ENCODE measurements around the gene TRAF3.

DNA sequence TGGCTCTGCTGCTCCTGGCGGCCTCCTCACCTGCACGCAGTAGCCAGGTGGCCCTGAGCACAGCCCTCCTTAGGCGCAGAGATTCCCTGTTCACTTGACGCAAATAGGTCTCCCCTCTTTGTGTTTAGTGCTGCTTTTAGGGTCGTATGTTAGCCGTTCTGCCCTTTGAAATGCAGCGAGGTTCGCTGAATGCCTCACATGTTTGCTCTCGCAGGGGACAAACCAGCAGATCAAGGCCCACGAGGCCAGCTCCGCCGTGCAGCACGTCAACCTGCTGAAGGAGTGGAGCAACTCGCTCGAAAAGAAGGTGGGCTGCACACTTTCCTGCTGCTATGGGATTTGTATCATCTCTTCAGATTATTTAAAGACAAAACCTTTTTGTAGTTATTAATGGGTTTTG, 113.9 kb downstream of the TRAF3 start:
- no peak for TF ChIP-seq TCF4 (CRISPR knock-in tag; IDR thresholded peaks at IDR 0.05; ENCODE audit: borderline replicate concordance)
- TF ChIP-seq ZNF70 (CRISPR knock-in tag; IDR thresholded peaks at IDR 0.05), result no peak
- no peak for TF ChIP-seq ZFP3 (CRISPR knock-in tag; IDR thresholded peaks at IDR 0.05)
- no peak for TF ChIP-seq PATZ1 (CRISPR knock-in tag; IDR thresholded peaks at IDR 0.05; ENCODE audit: borderline replicate concordance)
- TF ChIP-seq OSR1 (CRISPR knock-in tag; IDR thresholded peaks at IDR 0.05), result no peak
- TF ChIP-seq ARNTL (CRISPR knock-in tag; IDR thresholded peaks at IDR 0.05; ENCODE audit: borderline replicate concordance, low read depth), result no peak
- TF ChIP-seq RARB (CRISPR knock-in tag; IDR thresholded peaks at IDR 0.05), result no peak
- no peak for TF ChIP-seq ZNF565 (CRISPR knock-in tag; conservative IDR thresholded peaks at IDR 0.05; ENCODE audit: low read depth)
- TF ChIP-seq, protein P1, sequence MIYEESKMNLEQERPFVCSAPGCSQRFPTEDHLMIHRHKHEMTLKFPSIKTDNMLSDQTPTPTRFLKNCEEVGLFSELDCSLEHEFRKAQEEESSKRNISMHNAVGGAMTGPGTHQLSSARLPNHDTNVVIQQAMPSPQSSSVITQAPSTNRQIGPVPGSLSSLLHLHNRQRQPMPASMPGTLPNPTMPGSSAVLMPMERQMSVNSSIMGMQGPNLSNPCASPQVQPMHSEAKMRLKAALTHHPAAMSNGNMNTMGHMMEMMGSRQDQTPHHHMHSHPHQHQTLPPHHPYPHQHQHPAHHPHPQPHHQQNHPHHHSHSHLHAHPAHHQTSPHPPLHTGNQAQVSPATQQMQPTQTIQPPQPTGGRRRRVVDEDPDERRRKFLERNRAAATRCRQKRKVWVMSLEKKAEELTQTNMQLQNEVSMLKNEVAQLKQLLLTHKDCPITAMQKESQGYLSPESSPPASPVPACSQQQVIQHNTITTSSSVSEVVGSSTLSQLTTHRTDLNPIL (CRISPR knock-in tag; IDR thresholded peaks at IDR 0.05; ENCODE audit: low read depth), result no peak
- TF ChIP-seq ZNF8 (CRISPR knock-in tag; IDR thresholded peaks at IDR 0.05), result no peak
- TF ChIP-seq CSDC2 (CRISPR knock-in tag; IDR thresholded peaks at IDR 0.05), result no peak
- no peak for TF ChIP-seq GLIS3 (CRISPR knock-in tag; IDR thresholded peaks at IDR 0.05)
- TF ChIP-seq TOX (CRISPR knock-in tag; IDR thresholded peaks at IDR 0.05; ENCODE audit: borderline replicate concordance), result no peak

Data from SK-N-SH treated with all-trans-retinoic acid at 6 μM for 48 hours (cell line).